ENCODE results near the gene ORC2.
"Not testable (repeated sequence)": the region's sequence is repeated elsewhere in the genome, so short reads cannot be mapped to it uniquely, and the experiment has no call there.

Gene ORC2

DNA sequence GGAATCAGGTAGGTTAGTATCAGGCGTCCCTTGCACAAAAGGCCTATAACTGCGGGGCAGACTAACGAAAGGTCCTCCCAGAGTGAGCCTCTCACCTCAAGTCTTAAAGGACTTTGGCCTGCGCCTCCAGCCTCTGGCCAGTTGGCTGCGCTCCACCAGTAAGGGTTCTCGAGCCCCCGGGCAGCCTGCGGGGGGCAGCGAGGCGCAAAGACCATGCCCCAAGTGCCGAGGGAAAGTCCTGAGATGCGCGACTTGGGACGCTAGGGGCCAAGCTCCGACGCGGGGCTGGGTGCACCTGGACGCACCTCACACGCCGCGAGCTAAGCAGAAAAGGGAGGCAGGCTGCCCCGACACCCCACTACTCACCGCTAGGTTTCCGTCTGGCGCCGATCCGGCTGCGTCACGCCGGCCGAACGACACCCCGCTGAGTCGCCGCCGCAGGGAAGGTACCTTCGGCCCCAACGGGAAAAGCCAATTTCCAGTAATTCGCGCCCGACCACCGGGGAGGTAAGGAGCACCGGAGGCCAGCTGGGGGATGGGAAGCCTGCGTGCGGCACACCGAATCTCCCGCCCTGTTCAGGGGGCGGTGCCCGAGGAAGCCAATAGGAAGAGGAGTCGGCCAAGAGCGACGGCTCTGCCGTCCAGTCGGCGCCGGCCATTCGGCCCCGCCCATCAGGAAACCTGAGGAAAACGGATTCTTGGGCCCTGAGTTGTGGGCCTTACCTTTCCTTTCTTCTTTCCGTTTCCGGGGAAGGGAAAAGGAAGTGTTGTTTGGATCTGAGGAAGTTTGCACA lies at the start of gene ORC2:
TSS of gene ORC2 (minus strand) at position 537 of the 794 bp plus-strand sequence. CDS start 5,537 bp downstream, outside the sequence.
- DNase-seq: peak; percentile 94

DNA sequence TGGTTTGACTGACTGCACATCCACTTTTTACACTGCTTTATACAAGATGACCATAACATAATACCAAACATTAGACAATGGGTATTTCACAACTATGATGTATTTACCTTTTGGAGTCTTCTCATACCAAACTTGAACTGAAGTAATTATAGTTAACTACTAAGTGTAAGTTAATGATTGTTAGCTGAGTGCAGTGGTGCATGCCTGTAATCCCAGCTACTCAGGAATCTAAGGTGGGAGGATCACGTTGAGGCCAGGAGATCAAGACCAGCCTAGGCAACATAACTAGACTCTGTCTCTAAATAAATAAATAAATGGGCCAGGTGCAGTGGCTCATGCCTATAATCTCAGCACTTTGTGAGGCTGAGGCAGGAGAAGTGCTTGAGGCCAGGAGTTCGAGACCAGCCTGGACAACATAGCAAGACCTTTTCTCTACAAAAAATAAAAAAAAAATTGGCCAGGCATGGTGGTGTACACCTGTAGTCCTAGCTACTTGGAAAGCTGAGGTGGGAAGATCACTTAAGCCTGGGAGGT lies 44.9 kb upstream of the ORC2 start:
- DNase-seq: peak; percentile 72

DNA sequence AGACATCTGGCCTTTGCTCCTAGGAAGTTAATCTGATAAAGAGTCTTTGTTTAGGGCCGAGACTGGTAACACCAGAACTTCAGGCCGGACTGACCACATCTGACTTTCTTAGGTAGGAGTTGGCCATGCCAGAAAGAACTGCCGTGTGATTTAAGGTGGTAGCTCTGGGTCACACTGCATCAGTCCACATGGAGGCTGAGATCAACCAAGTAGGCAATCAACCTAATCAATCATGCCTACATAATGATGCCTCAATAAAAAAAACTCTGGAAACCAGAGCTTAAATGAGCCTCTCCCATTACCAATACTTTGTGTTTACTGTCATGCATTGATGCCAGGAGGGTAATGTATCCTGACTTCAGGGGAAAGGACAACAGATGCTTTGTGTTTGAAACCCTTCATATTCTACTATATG lies 44.1 kb upstream of the ORC2 start:
- peak; percentile 77 for DNase-seq

- DNase-seq: peak; percentile 83
Measured at GRCh38 chr2:201006704-201007103, 43.2 kb upstream of the ORC2 start.

- DNase-seq: no peak
Measured at GRCh38 chr2:201004370-201004769, 40.9 kb upstream of the ORC2 start.

GRCh38 chr2:200993097-200993496 lies 29.6 kb upstream of the ORC2 start:
- DNase-seq: no peak

DNA sequence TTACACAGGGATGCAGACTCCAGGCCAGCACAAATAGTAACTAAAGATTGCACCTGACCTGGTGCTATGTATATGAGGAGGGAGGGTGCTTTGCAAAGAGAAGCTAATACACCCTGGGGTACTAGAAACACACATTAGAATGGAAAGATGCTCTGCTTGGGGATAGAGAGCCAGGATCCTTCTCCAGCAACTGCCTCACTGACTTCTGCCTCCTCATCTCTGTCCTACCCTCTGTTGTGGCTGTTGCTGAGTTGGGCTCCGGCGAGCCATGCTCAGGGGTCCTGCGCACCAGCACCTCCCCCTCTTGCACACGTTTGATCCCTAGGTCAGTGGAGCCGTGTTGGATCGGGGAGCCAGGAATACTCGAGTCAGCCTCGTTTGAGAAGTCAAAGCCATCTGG lies 23.7 kb upstream of the ORC2 start:
- DNase-seq: peak; percentile 13

DNA sequence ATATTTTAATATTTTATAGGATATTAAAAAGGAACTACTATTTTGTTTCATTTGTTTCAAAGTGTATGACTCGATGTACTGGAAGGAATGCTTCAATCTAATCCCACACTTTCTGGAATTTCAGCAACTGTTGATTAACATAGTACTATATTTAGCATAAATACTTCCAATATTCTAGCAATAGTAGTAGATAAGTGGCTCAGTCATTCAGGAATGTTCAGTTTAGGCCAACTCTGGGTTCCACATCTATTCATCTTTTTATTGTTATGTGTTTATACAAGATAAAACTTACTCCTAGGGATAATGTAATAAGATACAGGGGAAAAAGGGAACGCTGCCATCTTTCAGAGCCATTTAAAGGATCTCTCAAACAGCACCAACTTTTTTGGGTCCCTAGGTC lies 22.3 kb upstream of the ORC2 start:
- DNase-seq: no peak

- no peak for DNase-seq
Measured at GRCh38 chr2:200976710-200977109, 13.2 kb upstream of the ORC2 start.

DNA sequence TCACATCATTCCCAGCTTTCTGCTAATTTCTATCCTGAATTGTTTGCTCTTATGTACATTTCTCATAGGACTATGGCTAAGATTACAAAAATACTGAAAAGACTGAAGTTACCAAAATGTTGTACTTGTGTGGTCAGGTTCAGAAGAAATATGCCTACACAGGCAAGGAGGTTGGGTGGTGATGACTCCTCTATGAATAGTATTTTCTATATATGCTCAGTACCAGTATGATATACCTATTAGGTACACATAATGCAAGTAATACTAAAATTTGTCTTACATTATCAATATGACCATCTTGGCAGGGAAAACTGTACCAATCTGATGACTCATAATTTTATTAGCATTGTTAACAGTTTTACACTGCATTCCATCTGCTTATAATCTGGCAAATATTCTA lies 12.2 kb upstream of the ORC2 start:
- DNase-seq: no peak

GRCh38 chr2:200970057-200970456 lies 6.6 kb upstream of the ORC2 start:
- DNase-seq: not testable (repeated sequence)

- no peak for DNase-seq
Measured at GRCh38 chr2:200968735-200969134, 5.3 kb upstream of the ORC2 start.

GRCh38 chr2:200968162-200968561 lies 4.7 kb upstream of the ORC2 start:
- DNase-seq: no peak

DNA sequence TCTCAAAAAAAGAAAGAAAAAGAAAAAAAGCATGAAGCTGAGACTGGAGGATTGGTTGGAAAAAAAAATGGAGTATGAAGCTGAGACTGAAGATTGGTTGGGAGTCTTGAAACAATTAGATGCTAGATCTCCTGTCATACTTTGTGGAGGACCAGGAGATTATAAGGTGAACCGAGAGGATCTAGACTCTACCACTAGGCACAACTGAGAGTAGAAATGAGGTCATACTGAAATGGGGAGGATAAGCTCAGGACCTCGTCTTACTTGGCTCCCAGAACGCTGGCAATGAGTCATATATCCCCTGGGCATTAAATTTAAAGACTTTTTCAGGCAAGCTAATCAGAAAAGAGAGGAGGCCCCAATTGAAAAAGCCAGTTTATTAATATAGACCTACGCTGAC lies 3.3 kb upstream of the ORC2 start:
- DNase-seq: no peak

DNA sequence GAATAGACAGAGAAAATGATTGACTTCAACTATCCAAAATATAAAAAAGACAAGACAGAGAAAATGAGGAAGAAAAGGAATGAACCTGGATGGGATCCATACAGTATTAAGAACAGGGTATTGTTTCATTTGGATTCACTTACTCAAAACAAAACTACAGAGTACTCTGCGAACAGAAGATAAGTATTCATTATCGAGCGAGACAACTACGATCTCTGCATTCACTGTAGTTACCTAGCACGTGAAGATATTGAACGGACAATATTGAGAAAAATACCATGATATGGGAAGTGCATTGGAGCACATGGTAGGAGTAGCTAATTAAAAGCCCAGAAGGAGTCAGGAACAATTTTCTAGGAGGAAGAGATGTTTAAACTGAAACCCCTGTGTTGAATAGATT lies 1.0 kb upstream of the ORC2 start:
- DNase-seq: no peak

DNA sequence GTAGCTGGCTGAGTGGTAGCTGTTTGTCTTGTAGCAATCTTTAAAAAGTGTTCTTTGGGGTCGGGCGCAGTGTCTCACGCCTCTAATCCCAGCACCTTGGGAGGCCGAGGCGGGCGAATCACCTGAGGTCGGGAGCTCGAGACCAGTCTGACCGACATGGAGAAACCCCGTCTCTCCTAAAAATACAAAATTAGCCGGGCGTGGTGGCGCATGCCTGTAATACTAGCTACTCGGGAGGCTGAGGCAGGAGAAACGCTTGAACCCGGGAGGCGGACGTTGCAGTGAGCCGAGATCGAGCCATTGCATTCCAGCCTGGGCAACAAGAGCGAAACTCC lies 425 bp upstream of the ORC2 start:
- DNase-seq: not testable (repeated sequence)

DNA sequence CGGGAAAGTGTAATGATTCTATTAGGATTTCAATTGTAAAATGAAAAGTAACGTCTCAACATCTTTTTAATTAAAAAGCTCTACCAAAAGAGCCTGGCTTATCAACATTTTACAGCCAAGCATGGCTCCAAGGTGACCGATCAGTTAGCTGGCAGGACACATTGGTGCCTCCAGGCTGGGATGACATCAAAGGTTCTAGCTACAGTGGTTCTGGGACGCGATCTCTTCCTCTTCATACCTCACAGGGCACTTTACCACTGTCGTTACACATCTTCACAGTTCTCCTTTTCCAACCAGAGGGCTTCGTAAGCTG lies 693 bp downstream of the ORC2 start:
- no peak for DNase-seq

- no peak for DNase-seq
Measured at GRCh38 chr2:200961674-200962073, 1.8 kb downstream of the ORC2 start.

GRCh38 chr2:200950378-200950777 lies 13.1 kb downstream of the ORC2 start:
- no peak for DNase-seq

DNA sequence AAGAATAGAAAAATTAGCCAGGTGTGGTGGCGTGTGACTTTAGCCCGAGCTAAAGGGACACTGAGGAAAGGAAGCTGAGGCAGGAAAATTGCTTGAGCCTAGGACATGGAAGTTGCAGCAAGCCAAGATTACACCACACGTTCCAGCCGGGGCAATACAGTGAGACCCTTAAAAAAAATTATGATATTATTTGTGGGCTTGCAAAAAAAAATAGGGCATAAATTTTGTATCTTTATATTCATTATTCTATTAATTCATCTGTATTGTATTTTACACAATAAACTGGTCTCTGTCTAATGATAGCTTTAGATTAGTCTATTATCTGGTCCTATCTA lies 18.1 kb downstream of the ORC2 start:
- no peak for DNase-seq

DNA sequence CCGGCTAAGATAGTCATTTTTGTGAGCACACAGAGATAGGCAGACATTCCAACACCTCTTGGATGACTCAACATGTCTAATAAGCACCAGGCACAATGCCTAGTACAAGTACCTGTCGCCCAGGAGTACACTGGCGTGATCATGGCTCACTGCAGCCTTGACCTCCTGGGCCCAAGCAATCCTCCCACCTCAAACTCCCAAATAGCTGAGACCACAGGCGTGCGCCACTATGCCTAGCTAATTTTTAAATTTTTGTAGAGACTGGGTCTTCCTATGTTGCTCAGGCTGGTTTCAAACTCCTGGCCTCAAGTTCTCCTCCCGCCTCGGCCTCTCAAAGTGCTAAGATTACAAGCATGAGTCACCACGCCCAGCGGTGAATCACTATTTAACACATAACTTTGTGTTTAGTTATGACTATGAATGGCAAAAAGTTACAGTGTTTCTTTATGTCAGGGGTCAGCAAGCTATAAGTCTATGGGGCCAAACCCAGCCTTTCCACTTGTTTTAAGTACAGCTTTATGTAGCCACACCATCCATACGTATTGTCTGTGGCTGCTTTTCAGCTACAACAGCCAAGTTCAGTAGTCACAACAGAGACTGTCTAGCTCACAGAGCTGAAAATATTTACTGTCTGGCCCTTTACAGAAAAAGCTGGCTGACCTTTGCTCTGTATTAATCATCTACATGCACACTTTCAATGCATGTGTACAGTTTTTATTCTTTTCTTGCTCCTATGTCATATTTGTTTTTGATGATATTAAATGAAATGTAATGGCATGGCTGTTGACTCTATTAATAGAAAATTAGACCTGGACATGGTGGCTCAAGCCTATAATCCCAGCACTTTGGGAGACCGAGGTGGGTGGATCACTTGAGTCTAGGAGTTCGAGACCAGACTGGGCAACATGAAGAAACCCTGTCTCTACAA lies 18.7 kb downstream of the ORC2 start:
- no peak for DNase-seq

DNA sequence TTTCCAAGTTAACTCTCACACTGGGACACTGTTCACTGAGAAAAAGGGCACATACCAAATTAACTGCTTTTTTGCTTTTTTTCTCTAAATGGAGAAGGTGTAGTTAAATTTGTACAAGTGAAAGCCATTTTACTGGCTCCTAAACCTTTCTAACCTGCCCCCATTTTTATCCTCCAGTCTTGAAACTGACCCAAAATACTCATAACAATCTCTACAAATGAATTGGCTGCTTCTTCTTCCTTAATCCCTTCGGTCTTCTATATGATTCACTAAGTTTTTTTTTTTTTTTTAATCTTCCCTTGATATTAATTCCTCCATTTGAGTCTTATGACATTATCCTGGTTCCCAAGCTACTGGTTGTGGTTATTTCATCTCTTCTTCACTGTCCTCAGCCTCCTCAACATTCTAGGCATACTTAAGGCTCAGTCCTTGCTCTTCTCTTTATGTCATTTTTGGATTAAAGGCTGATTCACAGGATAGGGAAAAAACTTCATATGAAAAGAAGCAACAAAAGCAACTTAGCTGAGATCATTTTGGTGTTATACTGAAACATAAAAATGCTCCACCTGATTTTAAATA lies 19.8 kb downstream of the ORC2 start:
- no peak for DNase-seq

DNA sequence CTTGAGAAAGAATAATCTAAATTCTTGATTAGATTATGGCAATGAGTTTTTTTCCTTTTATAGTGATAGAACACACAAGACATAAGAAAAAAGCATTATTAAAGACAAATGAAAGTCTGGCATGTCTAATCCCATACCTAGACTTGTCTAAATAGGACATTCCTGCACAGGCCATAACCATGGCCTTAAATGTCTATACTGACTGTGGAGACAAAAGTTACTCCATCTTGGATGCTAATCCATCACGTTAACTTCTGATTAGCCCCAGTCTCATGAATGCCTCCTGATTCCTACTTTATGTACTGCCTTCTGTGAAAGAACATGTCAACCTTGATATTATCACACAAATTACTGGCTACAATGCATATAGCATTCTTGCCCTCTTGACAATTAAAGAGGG lies 23.6 kb downstream of the ORC2 start:
- no peak for DNase-seq

Measured in NCI-H526 treated with DMSO at 0.1 percent for 48 hours (cell line).